BLaER1 treated with 17β-estradiol and CSF1 and Interleukin-3, amounts not matched to agents 10 nM and 100 nM (cell line): Measurements from ENCODE around the gene DBP.
A peak's percentile ranks its signal among the peaks of the same experiment; 100 is the strongest.

Experiments
- H3K27ac ChIP-seq, 11 experiments: shearing (Covaris generic); formaldehyde crosslinking; 2 replicates each; pipeline ENCODE4 v1.8.1; 2022
- H3K27me3 ChIP-seq, 11 experiments: shearing (Covaris generic); formaldehyde crosslinking; 2 replicates each; pipeline ENCODE4 v1.8.1; 2022
- H3K36me3 ChIP-seq, 11 experiments: shearing (Covaris generic); formaldehyde crosslinking; 2 replicates each; pipeline ENCODE4 v1.8.1; 2022
- H3K4me1 ChIP-seq, 10 experiments: shearing (Covaris generic); formaldehyde crosslinking; 2 replicates each; pipeline ENCODE4 v1.8.1; 2022
- H3K4me2 ChIP-seq, 11 experiments: shearing (Covaris generic); formaldehyde crosslinking; 2 replicates each; pipeline ENCODE4 v1.8.1; 2022
- H3K4me3 ChIP-seq, 10 experiments: shearing (Covaris generic); formaldehyde crosslinking; 2 replicates each; pipeline ENCODE4 v1.8.1; 2022
- H3K9ac ChIP-seq, 11 experiments: shearing (Covaris generic); formaldehyde crosslinking; 2 replicates each; pipeline ENCODE4 v1.8.1; 2022
- H3K9me3 ChIP-seq, 11 experiments: shearing (Covaris generic); formaldehyde crosslinking; replicated peaks in 1 of 11; 2 replicates each; pipeline ENCODE4 v1.8.1; 2022
- H4K20me1 ChIP-seq, 11 experiments: shearing (Covaris generic); formaldehyde crosslinking; 2 replicates each; pipeline ENCODE4 v1.8.1; 2022
- Cebpa-rat ChIP-seq, 11 experiments: shearing (Covaris generic); IDR thresholded peaks; 2 replicates each; pipeline ENCODE4 v1.8.1; 2022

The DBP gene

GRCh38 chr19:48639483-48640375 lies 2.5 kb upstream of the DBP start:
- Histone ChIP-seq H3K27me3 (no peaks in the 10 kb centered on the region), H3K9me3 (no peaks in the 10 kb centered on the region), H3K36me3 (0 out of 22 replicates have a peak, but pooled peaks cover 0 to 8% (median 0%) of the 10 kb centered on the region in 11 experiments), H3K27ac (peak overlapping the region in 10 of 11 experiments; percentile 32 to 99 (median 97); a peak in 14 of 22 replicates), H3K9ac (peak overlapping the region in 1 of 11 experiments; percentile 18; a peak in 1 of 22 replicates), H3K4me2 (peak overlapping the region in 9 of 11 experiments; percentile 91 to 99 (median 93); a peak in 14 of 22 replicates), H3K4me3 (no peak overlapping the region), H4K20me1 (peaks cover 0 to 12% (median 0%) of the 10 kb centered on the region in 11 experiments; a peak in 5 of 22 replicates), H3K4me1 (peaks cover 35 to 52% (median 42%) of the 10 kb centered on the region in 10 experiments)
- no peak for TF ChIP-seq Cebpa-rat (IDR thresholded peaks at IDR 0.05)

GRCh38 chr19:48638831-48639381 lies 1.7 kb upstream of the DBP start:
- H3K4me1 ChIP-seq: peaks cover 33 to 53% (median 42%) of the 10 kb centered on the region in 10 experiments
- H3K36me3 ChIP-seq: peaks cover 0 to 8% (median 0%) of the 10 kb centered on the region in 11 experiments; a peak in 1 of 22 replicates
- H3K4me3 ChIP-seq: peak overlapping the region; percentile 50 to 88 (median 54)
- H3K4me2 ChIP-seq: peak overlapping the region; percentile 77 to 99 (median 93)
- H3K27me3 ChIP-seq: no peaks in the 10 kb centered on the region
- TF ChIP-seq Cebpa-rat (IDR thresholded peaks at IDR 0.05): no peak
- peaks cover 0 to 12% (median 0%) of the 10 kb centered on the region in 11 experiments; a peak in 5 of 22 replicates for H4K20me1 ChIP-seq
- no peaks in the 10 kb centered on the region for H3K9me3 ChIP-seq
- H3K9ac ChIP-seq: peak overlapping the region; percentile 88 to 98 (median 92)
- peak overlapping the region; percentile 90 to 99 (median 97) for H3K27ac ChIP-seq

- Histone ChIP-seq H3K36me3 (peaks cover 0 to 9% (median 4%) of the 10 kb centered on the region in 11 experiments; a peak in 10 of 22 replicates), H3K27ac (peak overlapping the region; percentile 90 to 99 (median 97)), H4K20me1 (peaks cover 0 to 12% (median 0%) of the 10 kb centered on the region in 11 experiments; a peak in 5 of 22 replicates), H3K9ac (peak overlapping the region; percentile 88 to 98 (median 92)), H3K27me3 (no peaks in the 10 kb centered on the region), H3K9me3 (no peaks in the 10 kb centered on the region), H3K4me2 (peak overlapping the region; percentile 77 to 99 (median 93)), H3K4me1 (peaks cover 36 to 59% (median 45%) of the 10 kb centered on the region in 10 experiments), H3K4me3 (peak overlapping the region; percentile 50 to 88 (median 54))
- no peak for TF ChIP-seq Cebpa-rat (IDR thresholded peaks at IDR 0.05)
Observed at GRCh38 chr19:48637948-48638830, 1.0 kb upstream of the DBP start.

- H3K27me3 ChIP-seq: no peaks in the 10 kb centered on the region
- no peaks in the 10 kb centered on the region for H3K9me3 ChIP-seq
- TF ChIP-seq Cebpa-rat (IDR thresholded peaks at IDR 0.05): no peak
- peak overlapping the region; percentile 88 to 98 (median 92) for H3K9ac ChIP-seq
- peaks cover 0 to 14% (median 11%) of the 10 kb centered on the region in 11 experiments; a peak in 12 of 22 replicates for H3K36me3 ChIP-seq
- peak overlapping the region; percentile 31 to 99 (median 97); a peak in 20 of 22 replicates for H3K4me2 ChIP-seq
- H3K4me3 ChIP-seq: peak overlapping the region; percentile 79 to 98 (median 92)
- peaks cover 40 to 60% (median 46%) of the 10 kb centered on the region in 10 experiments for H3K4me1 ChIP-seq
- peaks cover 0 to 12% (median 0%) of the 10 kb centered on the region in 11 experiments; a peak in 6 of 22 replicates for H4K20me1 ChIP-seq
- H3K27ac ChIP-seq: peak overlapping the region; percentile 90 to 99 (median 97)
Observed at GRCh38 chr19:48637449-48637947, 319 bp upstream of the DBP start.

GRCh38 chr19:48635966-48636858 lies 967 bp downstream of the DBP start:
- Histone ChIP-seq H3K9me3 (no peaks in the 10 kb centered on the region), H3K27me3 (no peaks in the 10 kb centered on the region), H3K4me3 (peak overlapping the region; percentile 79 to 98 (median 92)), H3K9ac (peak overlapping the region; percentile 88 to 98 (median 93)), H3K36me3 (peaks cover 0 to 27% (median 21%) of the 10 kb centered on the region in 11 experiments; a peak in 13 of 22 replicates), H4K20me1 (peaks cover 0 to 18% (median 3%) of the 10 kb centered on the region in 11 experiments; a peak in 8 of 22 replicates), H3K4me2 (peak overlapping the region; percentile 86 to 99 (median 96)), H3K4me1 (peaks cover 53 to 73% (median 58%) of the 10 kb centered on the region in 10 experiments), H3K27ac (peak overlapping the region; percentile 88 to 99 (median 97))
- no peak for TF ChIP-seq Cebpa-rat (IDR thresholded peaks at IDR 0.05)

- H3K4me2 ChIP-seq: peak overlapping the region; percentile 95 to 99 (median 98)
- H3K9me3 ChIP-seq: no peaks in the 10 kb centered on the region
- H3K4me3 ChIP-seq: peak overlapping the region; percentile 79 to 98 (median 92)
- H3K36me3 ChIP-seq: peaks cover 0 to 33% (median 25%) of the 10 kb centered on the region in 11 experiments; a peak in 16 of 22 replicates
- peaks cover 61 to 81% (median 66%) of the 10 kb centered on the region in 10 experiments for H3K4me1 ChIP-seq
- H3K9ac ChIP-seq: peak overlapping the region; percentile 88 to 98 (median 93)
- H3K27ac ChIP-seq: peak overlapping the region; percentile 90 to 99 (median 97)
- H3K27me3 ChIP-seq: no peaks in the 10 kb centered on the region
- H4K20me1 ChIP-seq: peaks cover 0 to 26% (median 7%) of the 10 kb centered on the region in 11 experiments; a peak in 9 of 22 replicates
- TF ChIP-seq Cebpa-rat (IDR thresholded peaks at IDR 0.05): no peak
Observed at GRCh38 chr19:48635263-48635965, 1.8 kb downstream of the DBP start.
